H1 (cell line): Measurements from ENCODE around the gene DDX1.

Experiments
- BRCA1 ChIP-seq: IDR thresholded peaks from 2 replicates; pipeline ENCODE4 v1.6.1; 2012; ENCODE audit warnings: low read depth, low read length, improper control_type of control experiment
- CTCF ChIP-seq, 3 experiments: IDR thresholded peaks; 1 replicate in 2 of 3; 2 replicates in 1 of 3; pipeline versions ENCODE4 v1.5.1 to v1.6.1; 2011; ENCODE audit warnings: low read length in 3 of 3, mild to moderate bottlenecking in 3 of 3, inconsistent platforms in 2 of 3, low read depth in 1 of 3, moderate library complexity in 1 of 3; ENCODE audit not compliant: insufficient read depth in 1 of 3; ENCODE audit errors: control extremely low read depth in 1 of 3
- MAX ChIP-seq: IDR thresholded peaks from 2 replicates; pipeline ENCODE4 v1.6.1; 2012; ENCODE audit warnings: inconsistent platforms
- POLR2A ChIP-seq, 2 experiments: IDR thresholded peaks; 1 replicate in 1 of 2; 2 replicates in 1 of 2; pipeline ENCODE4 v1.6.1; 2011; ENCODE audit warnings: low read depth in 2 of 2, low read length in 2 of 2, mild to moderate bottlenecking in 2 of 2; ENCODE audit errors: control extremely low read depth in 1 of 2
- ZNF274 ChIP-seq: IDR thresholded peaks from 2 replicates; pipeline ENCODE4 v1.7.0; 2012; ENCODE audit warnings: low read length, borderline replicate concordance; ENCODE audit errors: extremely low read depth

DNA sequence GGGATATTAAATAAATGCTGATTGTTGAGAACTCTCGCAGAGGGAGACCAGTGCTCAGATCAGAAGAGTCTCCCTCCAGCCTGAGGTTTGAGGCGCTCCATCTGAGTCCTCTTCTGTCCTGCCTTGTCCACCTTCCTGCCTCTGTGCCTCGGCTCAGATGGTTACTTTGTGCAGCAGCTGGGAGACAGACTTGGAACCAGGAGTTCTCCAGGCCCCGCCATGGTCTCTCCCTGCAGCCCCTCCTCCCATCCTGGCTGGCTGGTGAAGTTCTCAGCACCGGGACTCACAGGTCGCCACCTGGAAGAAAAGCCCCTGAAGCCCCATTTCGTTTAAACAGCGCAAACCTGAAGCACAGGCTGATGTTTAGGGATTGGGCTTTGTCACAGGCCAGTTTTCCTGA is 60.6 kb downstream of the DDX1 start:
- TF ChIP-seq CTCF (IDR thresholded peaks at IDR 0.05; ENCODE audit: control extremely low read depth in 1 of 3, insufficient read depth in 1 of 3, low read depth in 1 of 3, low read length in 3 of 3): no peak
- TF ChIP-seq MAX: no peak
- TF ChIP-seq POLR2A (IDR thresholded peaks at IDR 0.05; ENCODE audit: control extremely low read depth in 1 of 2, low read depth in 2 of 2, low read length in 2 of 2): no peak
- no peak for TF ChIP-seq BRCA1
- TF ChIP-seq ZNF274: no peak
